Liver (tissue), 9 donors: Measurements from ENCODE around the gene TDP2. TPM values are rescaled to one million over a fixed set of nuclear protein-coding genes. Genes with fewer than 3 reads are reported as not detected.

Experiments used
- DNase-seq: peaks from one replicate; pipeline ENCODE4 v3.0.0-alpha.2; 2017; ENCODE audit warnings: low spot score
- H3K27ac ChIP-seq, 2 donors: one replicate each; pipeline ENCODE4 v1.7.0; 2013; ENCODE audit warnings: inconsistent platforms in 2 of 2, low read length in 2 of 2, control low read depth in 1 of 2, low read depth in 1 of 2, mild to moderate bottlenecking in 1 of 2
- H3K27me3 ChIP-seq, 4 donors: one replicate each; pipeline versions ENCODE4 v1.6.1 to v1.7.0; 2013; ENCODE audit warnings: low read length in 3 of 4, inconsistent platforms in 1 of 4, mild to moderate bottlenecking in 1 of 4, moderate library complexity in 1 of 4; ENCODE audit not compliant: control insufficient read depth in 4 of 4, insufficient read depth in 4 of 4
- H3K36me3 ChIP-seq, 4 donors: one replicate each; pipeline versions ENCODE4 v1.6.1 to v1.7.0; 2013; ENCODE audit warnings: low read length in 3 of 4, mild to moderate bottlenecking in 3 of 4, low read depth in 1 of 4, moderate library complexity in 1 of 4; ENCODE audit not compliant: control insufficient read depth in 4 of 4, insufficient read depth in 3 of 4
- H3K4me1 ChIP-seq, 4 donors: one replicate each; pipeline versions ENCODE4 v1.6.1 to v1.7.0; 2013; ENCODE audit warnings: low read length in 3 of 4, mild to moderate bottlenecking in 3 of 4, moderate library complexity in 1 of 4; ENCODE audit not compliant: control insufficient read depth in 4 of 4, insufficient read depth in 4 of 4
- H3K4me3 ChIP-seq, 3 donors: one replicate each; pipeline versions ENCODE4 v1.6.1 to v1.7.0; 2013; ENCODE audit warnings: low read length in 3 of 3, control low read depth in 1 of 3, low read depth in 1 of 3, mild to moderate bottlenecking in 1 of 3
- H3K9ac ChIP-seq, 2 donors: one replicate each; pipeline ENCODE4 v1.7.0; 2013; ENCODE audit warnings: low read length in 2 of 2, mild to moderate bottlenecking in 2 of 2, moderate library complexity in 2 of 2, control low read depth in 1 of 2, low read depth in 1 of 2
- H3K9me3 ChIP-seq, 4 donors: one replicate each; pipeline versions ENCODE4 v1.6.1 to v1.7.0; 2013; ENCODE audit warnings: low read length in 3 of 4; ENCODE audit not compliant: control insufficient read depth in 4 of 4
- ATF3 ChIP-seq: IDR thresholded peaks from 2 replicates; pipeline ENCODE4 v1.6.1; 2016; ENCODE audit warnings: antibody characterized with exemption
- CTCF ChIP-seq: fragments of 150-350 bp; IDR thresholded peaks from 2 replicates; pipeline ENCODE4 v1.5.1; 2017; ENCODE audit warnings: improper control_type of control experiment, low read depth, low read length; ENCODE audit not compliant: missing input control
- EGR1 ChIP-seq, 2 donors: IDR thresholded peaks; 2 replicates each; pipeline ENCODE4 v1.6.1; 2016 to 2018; ENCODE audit warnings: antibody characterized with exemption in 2 of 2, low read depth in 2 of 2
- FOXA1 ChIP-seq: IDR thresholded peaks from 2 replicates; pipeline ENCODE4 v1.6.1; 2016; ENCODE audit warnings: antibody characterized with exemption
- FOXA2 ChIP-seq: IDR thresholded peaks from 2 replicates; pipeline ENCODE4 v1.6.1; 2016; ENCODE audit warnings: antibody characterized with exemption
- HNF4A ChIP-seq, 2 donors: conservative IDR thresholded peaks; 2 replicates each; pipeline ENCODE4 v1.6.1; 2016; ENCODE audit warnings: antibody characterized with exemption in 2 of 2, mild to moderate bottlenecking in 2 of 2
- HNF4G ChIP-seq: IDR thresholded peaks from 2 replicates; pipeline ENCODE4 v1.6.1; 2016; ENCODE audit warnings: antibody characterized with exemption
- MAX ChIP-seq: IDR thresholded peaks from 2 replicates; pipeline ENCODE4 v1.6.1; 2016; ENCODE audit warnings: antibody characterized with exemption
- NR2F2 ChIP-seq: IDR thresholded peaks from 2 replicates; pipeline ENCODE4 v1.6.1; 2016; ENCODE audit warnings: antibody characterized with exemption
- REST ChIP-seq: IDR thresholded peaks from 2 replicates; pipeline ENCODE4 v1.6.1; 2016; ENCODE audit warnings: antibody characterized with exemption, mild to moderate bottlenecking
- RXRA ChIP-seq, 2 donors: IDR thresholded peaks; 2 replicates each; pipeline ENCODE4 v1.6.1; 2017 to 2018; ENCODE audit warnings: antibody characterized with exemption in 2 of 2, mild to moderate bottlenecking in 1 of 2
- SP1 ChIP-seq: IDR thresholded peaks from 2 replicates; pipeline ENCODE4 v1.6.1; 2018; ENCODE audit warnings: antibody characterized with exemption, mild to moderate bottlenecking
- YY1 ChIP-seq: IDR thresholded peaks from 2 replicates; pipeline ENCODE4 v1.6.1; 2016; ENCODE audit warnings: antibody characterized with exemption, mild to moderate bottlenecking
- ZBTB33 ChIP-seq: IDR thresholded peaks from 2 replicates; pipeline ENCODE4 v1.6.1; 2016; ENCODE audit warnings: antibody characterized with exemption
- WGBS: extraction: QIAGEN DNeasy Blood & Tissue Kit; methylation state at CpG from one replicate; pipeline ENCODE4 v1.1.7; 2013; 5-methylcytosine and 5-hydroxymethylcytosine counted together
- polyA plus RNA-seq, 2 donors: library from polyadenylated mRNA; stranded (reverse) in 1 of 2; unstranded in 1 of 2; fragments of 200-250 nt in 1 of 2; fragments of >200 nt in 1 of 2; fragmentation: Nextera tagmentation in 1 of 2; extraction: Ambion mirVana in 1 of 2; gene quantifications; one replicate each; pipeline versions ENCODE4 v1.2.1 to v1.2.3, GENCODE V29; 2013 to 2015
- total RNA-seq, 2 donors: library from RNA; depleted of rRNA; stranded (reverse); fragments of >200 nt; gene quantifications; one replicate each; pipeline ENCODE4 v1.2.3, GENCODE V29; 2014
- donor health status: healthy.
- donor health status: healthy.
- donor health status: healthy.
- donor health status: healthy.
- donor health status: healthy.

Gene TDP2
- total and polyA plus RNA-seq, 4 donors, result 16.5 to 24.3 (median 18.5) TPM

- no peak overlapping the region for H3K27ac ChIP-seq
- no peak overlapping the region for H3K9ac ChIP-seq
- peaks cover 0 to 19% (median 8%) of the 10 kb centered on the region in 4 donors for H3K4me1 ChIP-seq
- no peaks in the 10 kb centered on the region for H3K27me3 ChIP-seq
- H3K4me3 ChIP-seq, result no peak overlapping the region
- TF ChIP-seq MAX (no peak), YY1 (no peak), RXRA (IDR thresholded peaks at IDR 0.05) (no peak), SP1 (no peak), ATF3 (no peak), NR2F2 (no peak), REST (no peak), ZBTB33 (no peak), HNF4G (no peak), FOXA1 (no peak), EGR1 (IDR thresholded peaks at IDR 0.05; ENCODE audit: low read depth in 2 of 2) (no peak), FOXA2 (no peak), HNF4A (conservative IDR thresholded peaks at IDR 0.05) (no peak), CTCF (no peak)
- DNase-seq, result no peak
- H3K9me3 ChIP-seq, result no peaks in the 10 kb centered on the region
- peaks cover 0 to 5% (median under 1%) of the 10 kb centered on the region in 4 donors for H3K36me3 ChIP-seq
- 76% methylated on average over 12 of the region's 12 CpGs for WGBS
Observed at GRCh38 chr6:24683297-24684296, 16.9 kb upstream of the TDP2 start.
